HG03442 (cell line): ENCODE results near the gene CD7.

ENCODE experiments used
- ATAC-seq: cut with Tn5 transposase; IDR thresholded peaks from one replicate; pipeline ENCODE4 v1.9.1; 2021; ENCODE audit warnings: mild to moderate bottlenecking, moderate library complexity; ENCODE audit not compliant: unreplicated experiment

CD7 gene

GRCh38 chr17:82329683-82330321 is 12.4 kb upstream of the CD7 start:
- ATAC-seq = no peak

- ATAC-seq = no peak
Measured at GRCh38 chr17:82328994-82329507, 11.6 kb upstream of the CD7 start.

- no peak for ATAC-seq
Measured at GRCh38 chr17:82328141-82328993, 11.0 kb upstream of the CD7 start.

- no peak for ATAC-seq
Measured at GRCh38 chr17:82327757-82328140, 10.3 kb upstream of the CD7 start.

DNA sequence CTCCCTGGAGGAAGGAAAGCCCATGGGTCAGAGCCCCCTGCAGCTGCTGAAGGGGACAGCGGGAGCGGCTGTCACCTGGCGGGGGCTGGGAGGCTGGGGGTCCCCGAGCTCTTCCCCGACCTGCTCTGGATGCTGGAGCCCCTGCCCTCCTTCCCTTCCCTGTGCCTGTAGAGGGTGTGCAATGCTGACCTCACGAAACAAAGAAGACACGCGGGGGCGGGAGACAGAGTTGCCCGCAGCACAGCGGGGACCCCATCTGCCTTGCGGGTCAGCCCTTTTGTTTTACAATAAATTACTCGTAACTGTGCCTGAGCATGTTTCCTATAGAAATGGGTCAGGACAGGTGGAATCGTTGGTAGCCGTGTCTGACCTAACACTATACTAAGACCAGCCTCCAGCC is 9.9 kb upstream of the CD7 start:
- no peak for ATAC-seq

GRCh38 chr17:82325286-82326180 is 8.1 kb upstream of the CD7 start:
- no peak for ATAC-seq

- no peak for ATAC-seq
Measured at GRCh38 chr17:82324566-82325285, 7.3 kb upstream of the CD7 start.

DNA sequence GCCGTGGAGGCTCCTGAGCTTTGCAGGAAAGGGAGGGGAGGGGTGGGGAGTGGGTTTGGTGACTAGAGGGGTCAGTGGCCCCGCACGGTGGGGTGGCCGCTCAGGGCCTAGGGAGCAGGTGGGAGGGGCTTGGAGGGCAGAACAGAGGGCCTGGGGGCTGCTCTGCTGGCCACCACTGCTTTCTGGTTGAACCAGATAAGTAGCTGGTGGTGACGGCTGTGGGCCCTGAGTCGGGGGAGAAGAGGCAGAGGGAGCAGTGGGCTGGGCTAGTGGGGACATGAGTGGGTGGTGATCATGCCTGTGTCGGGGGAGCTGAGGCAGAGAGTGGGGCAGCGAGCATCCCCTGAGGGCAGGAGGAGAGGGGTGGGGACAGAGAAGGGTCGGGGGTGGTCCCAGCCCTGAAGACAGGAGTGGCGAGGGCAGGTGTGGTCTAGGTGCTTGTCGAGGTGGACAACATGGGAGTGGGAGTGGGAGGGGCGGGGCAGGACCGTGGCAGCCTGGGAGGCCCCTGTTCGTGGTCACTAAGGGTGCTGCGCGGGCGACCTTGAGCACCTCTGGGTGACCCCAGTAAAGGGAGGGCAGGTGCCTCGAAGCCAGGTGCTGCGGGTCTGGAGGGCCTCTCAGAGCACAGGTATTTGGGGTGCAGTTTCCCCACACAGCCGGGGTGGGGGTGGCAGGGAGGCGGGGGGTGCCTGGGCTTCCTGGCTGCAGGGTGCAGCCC is 6.3 kb upstream of the CD7 start:
- no peak for ATAC-seq

DNA sequence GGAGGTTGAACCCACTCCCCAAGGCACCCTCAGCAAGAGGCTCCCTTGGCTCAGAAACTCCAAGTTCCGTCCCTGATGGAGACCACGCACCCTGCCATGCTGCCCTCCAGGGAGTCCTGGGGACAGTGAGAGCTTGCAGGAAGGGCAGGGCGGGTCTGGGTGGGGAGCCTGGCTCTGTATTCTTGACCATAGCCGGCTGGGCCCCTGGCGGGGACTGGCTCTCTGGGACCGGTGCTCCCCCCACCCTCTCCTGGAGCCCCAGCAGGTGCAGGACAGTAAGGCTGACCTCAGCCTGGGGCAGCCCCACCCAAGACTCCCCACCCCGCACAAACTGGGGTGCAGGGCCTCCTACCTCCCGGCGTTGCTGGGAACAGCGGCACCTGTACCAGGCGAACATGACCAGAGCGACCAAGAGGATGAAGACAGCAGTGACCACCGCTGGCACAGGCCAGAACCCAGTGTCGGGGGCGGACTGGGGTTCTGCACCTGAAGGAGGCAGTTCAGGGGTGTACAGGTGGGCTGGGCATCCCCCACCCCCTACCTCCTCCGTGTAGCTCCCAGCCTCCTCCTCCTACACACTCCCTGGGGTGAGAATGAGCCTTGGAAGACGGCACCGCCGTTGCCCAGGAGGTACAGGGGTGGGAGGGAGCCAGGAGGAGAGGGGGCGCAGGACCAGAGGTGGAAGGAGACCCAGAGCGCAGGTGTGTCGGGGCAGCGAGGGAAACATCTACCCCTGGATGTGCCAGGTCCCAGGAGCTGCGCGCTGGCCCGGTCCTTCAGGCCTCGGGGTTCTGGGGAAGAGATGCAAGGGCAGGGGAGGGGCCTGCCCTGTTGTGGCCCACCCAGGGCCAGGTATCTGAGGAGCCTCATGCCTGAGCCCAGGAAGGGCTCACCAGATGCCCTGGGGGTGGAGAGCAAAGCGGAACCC is 5.4 kb upstream of the CD7 start:
- ATAC-seq = no peak

- ATAC-seq = no peak
Measured at GRCh38 chr17:82321947-82322466, 4.6 kb upstream of the CD7 start.

DNA sequence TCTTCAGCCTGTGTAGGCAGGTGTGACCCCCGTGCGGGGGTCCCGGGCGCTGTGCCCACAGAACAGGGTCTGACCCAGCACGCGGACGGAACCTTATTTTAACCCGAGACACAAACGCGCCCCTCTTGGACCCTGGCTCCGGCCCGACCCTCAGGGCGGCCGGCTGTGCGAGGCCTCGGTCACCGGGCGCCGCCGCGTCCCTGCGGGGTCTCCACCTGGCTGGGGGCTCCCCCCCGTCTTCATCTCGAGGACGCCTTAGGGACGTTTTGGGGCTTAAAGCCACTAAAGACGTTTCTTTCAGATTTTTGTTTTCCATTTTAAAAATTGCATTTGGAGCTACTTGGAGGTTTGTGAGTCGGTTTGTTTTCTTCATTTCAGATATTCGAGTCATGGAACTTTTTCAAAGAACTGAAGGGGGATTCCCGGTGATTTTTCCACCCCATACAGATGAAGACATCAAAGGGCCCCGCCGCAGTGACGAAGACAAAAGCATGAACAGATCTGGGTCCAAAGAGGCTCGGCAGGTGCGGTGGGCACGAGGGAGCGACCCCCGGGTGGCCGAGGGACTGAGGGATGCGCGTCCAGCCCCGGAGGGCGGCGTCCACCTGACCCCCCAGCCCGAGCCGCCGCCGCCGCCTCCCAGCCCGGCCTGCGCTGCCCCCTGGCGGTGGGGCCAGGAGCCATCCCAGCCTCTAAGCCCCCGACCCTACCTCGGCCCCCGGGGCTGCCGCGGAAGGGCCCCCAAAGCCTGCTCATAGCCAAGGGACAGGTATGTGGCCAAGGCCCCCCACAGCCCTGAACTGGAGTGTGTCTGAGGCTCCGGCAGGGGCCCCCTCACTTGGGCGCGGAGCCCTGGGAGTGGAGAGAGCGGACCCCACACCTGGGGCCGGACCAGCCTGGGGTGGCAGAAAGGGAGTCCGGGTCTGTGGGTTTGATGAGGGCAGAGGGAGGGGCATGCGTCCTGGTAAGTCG is 3.8 kb upstream of the CD7 start:
- no peak for ATAC-seq

DNA sequence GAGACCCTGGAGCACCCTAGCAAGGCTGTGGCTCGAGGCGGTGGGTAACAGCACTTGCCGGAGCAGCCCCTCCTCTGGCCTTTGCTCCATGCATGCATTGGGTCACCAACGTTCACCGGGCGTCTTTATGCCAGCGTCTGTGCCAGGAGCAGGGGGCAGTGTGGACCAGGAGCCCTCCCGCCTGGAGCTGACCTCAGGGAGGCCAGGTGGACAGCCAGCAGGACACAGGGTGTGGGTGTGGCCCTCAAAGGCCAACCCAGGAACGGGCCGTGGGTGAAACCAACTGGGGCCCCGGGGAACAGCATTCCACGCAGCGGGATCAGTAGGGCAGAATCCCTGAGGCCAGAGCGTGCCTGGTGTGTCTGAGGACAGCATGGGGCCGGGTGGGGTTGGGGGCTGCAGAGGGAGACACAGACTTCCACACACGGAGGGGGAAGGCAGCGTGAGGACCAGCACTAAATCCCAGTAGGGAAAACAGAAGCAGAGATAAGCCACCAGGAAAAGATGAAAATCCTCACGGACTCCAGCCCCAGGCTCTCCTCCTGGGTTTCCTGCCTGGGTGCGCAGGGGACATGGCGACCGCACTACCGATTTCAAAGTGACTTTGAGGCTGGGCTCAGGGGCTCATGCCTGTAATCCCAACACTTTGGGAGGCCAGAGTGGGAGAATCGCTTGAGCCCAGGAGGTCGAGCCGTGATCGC is 2.9 kb upstream of the CD7 start:
- ATAC-seq = no peak

- no peak for ATAC-seq
Measured at GRCh38 chr17:82319619-82320062, 2.2 kb upstream of the CD7 start.

- ATAC-seq = no peak
Measured at GRCh38 chr17:82318772-82319606, 1.6 kb upstream of the CD7 start.

DNA sequence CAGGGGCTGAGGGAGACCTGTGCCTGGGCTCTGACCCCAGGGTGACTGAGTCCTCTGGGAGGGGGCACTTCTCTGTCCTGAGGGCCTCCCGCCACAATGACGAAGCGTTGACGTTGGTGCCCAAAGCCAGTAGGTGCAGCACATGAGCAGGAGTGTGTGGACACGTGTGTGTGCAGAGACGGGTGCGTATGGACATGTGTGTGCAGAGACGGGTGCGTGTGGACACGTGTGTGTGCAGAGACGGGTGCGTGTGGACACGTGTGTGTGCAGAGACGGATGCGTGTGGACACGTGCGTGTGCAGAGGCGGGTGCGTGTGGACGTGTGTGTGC is 726 bp upstream of the CD7 start:
- no peak for ATAC-seq
